Hepatocyte (in vitro differentiated cells): ENCODE results near the gene IRF6.

Experiments used
- CTCF ChIP-seq: fragments of 200-600 bp; sonication (generic); IDR thresholded peaks from 2 replicates; pipeline ENCODE4 v1.5.1; 2016; ENCODE audit warnings: antibody characterized with exemption, mild to moderate bottlenecking; ENCODE audit not compliant: poor library complexity
- EZH2 ChIP-seq: fragments of 200-600 bp; sonication (generic); IDR thresholded peaks from 2 replicates; pipeline ENCODE4 v1.6.1; 2016; ENCODE audit warnings: antibody characterized with exemption, mild to moderate bottlenecking, borderline replicate concordance
- EZH2phosphoT487 ChIP-seq: fragments of 200-600 bp; sonication (generic); IDR thresholded peaks from one replicate; pipeline ENCODE4 v1.6.1; 2018; ENCODE audit warnings: antibody characterized with exemption, mild to moderate bottlenecking, low read depth, moderate library complexity; ENCODE audit not compliant: unreplicated experiment, severe bottlenecking

DNA sequence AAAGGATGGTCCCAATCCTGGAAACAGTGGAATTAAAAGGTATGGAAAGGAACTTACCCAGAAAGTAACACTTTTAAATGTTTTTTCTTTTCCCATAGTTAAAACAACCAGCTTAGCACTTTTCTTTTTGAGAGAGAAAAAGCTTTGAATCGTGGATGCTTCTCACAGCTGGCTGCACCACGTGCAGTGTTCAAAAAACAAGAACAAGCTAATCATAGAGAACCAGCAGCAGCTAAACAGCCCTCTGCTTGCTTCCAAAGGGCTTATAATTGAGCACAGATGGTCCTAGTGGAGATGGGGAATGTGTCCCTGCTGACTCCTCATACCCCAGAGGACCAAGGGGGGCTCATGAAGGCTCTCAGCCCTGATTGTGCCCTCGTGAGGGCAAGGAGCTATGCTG lies 48.3 kb upstream of the IRF6 start:
- no peak for TF ChIP-seq CTCF
- TF ChIP-seq EZH2phosphoT487, result no peak
- no peak for TF ChIP-seq EZH2
